Purkinje cell (primary cell): ENCODE data around the gene PLAGL1. TPM values are rescaled to one million over a fixed set of nuclear protein-coding genes. Genes with fewer than 3 reads are reported as not detected.

Source experiments
- polyA plus RNA-seq: library from polyadenylated mRNA; unstranded; fragments of >200 nt; fragmentation: Nextera tagmentation; gene quantifications from 2 replicates; pipeline ENCODE4 v1.2.1, GENCODE V29; 2014

Gene PLAGL1
- 10.4 and 13.2 TPM in 2 replicates for polyA plus RNA-seq

GRCh38 chr6:144008120-144008811 is at the start of gene PLAGL1:
PLAGL1 (minus strand) TSS chr6:144008259; CDS start chr6:143948136, 60,123 bp downstream.

Other genes starting within 250 kb of the PLAGL1 start
- 42.5 and 44.5 TPM in 2 replicates for gene LTV1, start 164.9 kb downstream of the PLAGL1 start, polyA plus RNA-seq
- not detected in 2 replicates for gene ZC2HC1B, start 143.8 kb downstream of the PLAGL1 start, polyA plus RNA-seq
- 325 and 341 TPM in 2 replicates for gene SF3B5, start 87.3 kb upstream of the PLAGL1 start, polyA plus RNA-seq
- gene STX11, start 142.3 kb upstream of the PLAGL1 start, polyA plus RNA-seq, result not detected in 2 replicates